Mucosa of rectum (tissue), 2 donors: ENCODE measurements around the gene SCUBE2.
"Not testable (repeated sequence)": the region's sequence is repeated elsewhere in the genome, so short reads cannot be mapped to it uniquely, and the experiment has no call there.

Experiments
- H3K27ac ChIP-seq, 2 donors: one replicate each; pipeline ENCODE4 v1.7.0; 2013; ENCODE audit warnings: inconsistent platforms in 2 of 2, low read depth in 2 of 2, low read length in 2 of 2
- H3K27me3 ChIP-seq, 2 donors: one replicate each; pipeline ENCODE4 v1.7.0; 2013; ENCODE audit warnings: low read length in 2 of 2; ENCODE audit not compliant: control insufficient read depth in 2 of 2, insufficient read depth in 2 of 2
- H3K36me3 ChIP-seq, 2 donors: one replicate each; pipeline ENCODE4 v1.7.0; 2013; ENCODE audit warnings: low read length in 2 of 2; ENCODE audit not compliant: control insufficient read depth in 2 of 2, insufficient read depth in 2 of 2
- H3K4me1 ChIP-seq, 2 donors: one replicate each; pipeline ENCODE4 v1.7.0; 2013; ENCODE audit warnings: low read length in 2 of 2, mild to moderate bottlenecking in 1 of 2; ENCODE audit not compliant: control insufficient read depth in 2 of 2, insufficient read depth in 2 of 2
- H3K4me3 ChIP-seq, 2 donors: one replicate each; pipeline ENCODE4 v1.7.0; 2013; ENCODE audit warnings: low read length in 2 of 2
- H3K9ac ChIP-seq, 2 donors: one replicate each; pipeline ENCODE4 v1.7.0; 2013; ENCODE audit warnings: low read length in 2 of 2, low read depth in 1 of 2, mild to moderate bottlenecking in 1 of 2
- H3K9me3 ChIP-seq, 2 donors: one replicate each; pipeline ENCODE4 v1.7.0; 2013; ENCODE audit warnings: low read length in 2 of 2; ENCODE audit not compliant: control insufficient read depth in 2 of 2
- donor health status: healthy.
- donor health status: Normal muscosa, but diverticular disease.

SCUBE2 gene

GRCh38 chr11:9009538-9009937, 81.9 kb downstream of the SCUBE2 start:
- H3K36me3 ChIP-seq, H3K27me3 ChIP-seq, H3K9me3 ChIP-seq, H3K4me3 ChIP-seq, H3K27ac ChIP-seq, H3K4me1 ChIP-seq, H3K9ac ChIP-seq: not testable (repeated sequence)

- H3K4me3 ChIP-seq, result no peak overlapping the region
- H3K27ac ChIP-seq, result no peak overlapping the region
- H3K36me3 ChIP-seq, result no peaks in the 10 kb centered on the region
- peaks cover 2 to 5% of the 10 kb centered on the region in 2 donors for H3K27me3 ChIP-seq
- peaks cover 0 to under 1% of the 10 kb centered on the region in 2 donors for H3K4me1 ChIP-seq
- H3K9me3 ChIP-seq, result no peaks in the 10 kb centered on the region
- no peak overlapping the region for H3K9ac ChIP-seq
Observed at GRCh38 chr11:9008661-9009060, 82.7 kb downstream of the SCUBE2 start.

- Histone ChIP-seq H3K36me3 (no peaks in the 10 kb centered on the region), H3K9me3 (no peaks in the 10 kb centered on the region), H3K27me3 (peaks cover 7 to 11% of the 10 kb centered on the region in 2 donors), H3K9ac (no peak overlapping the region), H3K4me3 (no peak overlapping the region), H3K27ac (no peak overlapping the region), H3K4me1 (peaks cover 3 to 6% of the 10 kb centered on the region in 2 donors)
Observed at GRCh38 chr11:9008011-9008550, 83.3 kb downstream of the SCUBE2 start.

- no peak overlapping the region for H3K27ac ChIP-seq
- no peaks in the 10 kb centered on the region for H3K9me3 ChIP-seq
- H3K9ac ChIP-seq, result no peak overlapping the region
- no peaks in the 10 kb centered on the region for H3K36me3 ChIP-seq
- peaks cover 23 to 33% of the 10 kb centered on the region in 2 donors for H3K27me3 ChIP-seq
- H3K4me1 ChIP-seq, result peaks cover 3 to 9% of the 10 kb centered on the region in 2 donors
- H3K4me3 ChIP-seq, result no peak overlapping the region
Observed at GRCh38 chr11:9005087-9005486, 86.3 kb downstream of the SCUBE2 start.

GRCh38 chr11:9004183-9004926, 87.0 kb downstream of the SCUBE2 start:
- H3K36me3 ChIP-seq, result no peaks in the 10 kb centered on the region
- peak overlapping the region; percentile 20 to 50 for H3K4me3 ChIP-seq
- H3K27ac ChIP-seq, result no peak overlapping the region
- H3K9me3 ChIP-seq, result no peaks in the 10 kb centered on the region
- H3K9ac ChIP-seq, result peak overlapping the region in 1 of 2 donors; percentile 48
- peaks cover 3 to 9% of the 10 kb centered on the region in 2 donors for H3K4me1 ChIP-seq
- peaks cover 23 to 33% of the 10 kb centered on the region in 2 donors for H3K27me3 ChIP-seq

GRCh38 chr11:9003573-9004182, 87.7 kb downstream of the SCUBE2 start, which contains the start of gene NRIP3:
Gene NRIP3, minus strand, starts transcription at chr11:9004001. Its CDS starts 66 bp downstream, at chr11:9003935.
- Histone ChIP-seq H3K27me3 (peaks cover 23 to 33% of the 10 kb centered on the region in 2 donors), H3K9me3 (no peaks in the 10 kb centered on the region), H3K27ac (no peak within 1 kb of the TSS), H3K4me1 (peaks cover 3 to 9% of the 10 kb centered on the region in 2 donors), H3K9ac (peak within 1 kb of the TSS in 1 of 2 donors; percentile 48), H3K4me3 (peak within 1 kb of the TSS; percentile 50 to 56), H3K36me3 (no peaks in the 10 kb centered on the region)

GRCh38 chr11:9002920-9003572, 88.4 kb downstream of the SCUBE2 start:
- H3K4me3 ChIP-seq, result peak overlapping the region; percentile 50 to 56

GRCh38 chr11:9001736-9002135, 89.7 kb downstream of the SCUBE2 start:
- H3K4me3 ChIP-seq, result no peak overlapping the region
- peaks cover 3 to 9% of the 10 kb centered on the region in 2 donors for H3K4me1 ChIP-seq
- no peaks in the 10 kb centered on the region for H3K36me3 ChIP-seq
- no peak overlapping the region for H3K27ac ChIP-seq
- peaks cover 23 to 33% of the 10 kb centered on the region in 2 donors for H3K27me3 ChIP-seq
- no peak overlapping the region for H3K9ac ChIP-seq
- H3K9me3 ChIP-seq, result no peaks in the 10 kb centered on the region

More at GRCh38 chr11:9002920-9003572, 88.4 kb downstream of the SCUBE2 start:
- peaks cover 23 to 33% of the 10 kb centered on the region in 2 donors for H3K27me3 ChIP-seq
- H3K4me1 ChIP-seq, result peaks cover 3 to 9% of the 10 kb centered on the region in 2 donors
- H3K9me3 ChIP-seq, result no peaks in the 10 kb centered on the region
- H3K36me3 ChIP-seq, result no peaks in the 10 kb centered on the region
- H3K9ac ChIP-seq, result peak overlapping the region in 1 of 2 donors; percentile 48
- H3K27ac ChIP-seq, result no peak overlapping the region

- no peaks in the 10 kb centered on the region for H3K36me3 ChIP-seq
- peaks cover 0 to 3% of the 10 kb centered on the region in 2 donors for H3K4me1 ChIP-seq
- H3K27me3 ChIP-seq, result peaks cover 15 to 22% of the 10 kb centered on the region in 2 donors
- H3K9ac ChIP-seq, result no peak overlapping the region
- no peak overlapping the region for H3K27ac ChIP-seq
- H3K9me3 ChIP-seq, result no peaks in the 10 kb centered on the region
- no peak overlapping the region for H3K4me3 ChIP-seq
Observed at GRCh38 chr11:8998017-8998416, 93.4 kb downstream of the SCUBE2 start.

- H3K27ac ChIP-seq, result no peak overlapping the region
- peaks cover 11 to 16% of the 10 kb centered on the region in 2 donors for H3K27me3 ChIP-seq
- no peaks in the 10 kb centered on the region for H3K4me1 ChIP-seq
- H3K36me3 ChIP-seq, result no peaks in the 10 kb centered on the region
- H3K9ac ChIP-seq, result no peak overlapping the region
- H3K9me3 ChIP-seq, result no peaks in the 10 kb centered on the region
- H3K4me3 ChIP-seq, result no peak overlapping the region
Observed at GRCh38 chr11:8997451-8997850, 93.9 kb downstream of the SCUBE2 start.
